ENCODE measurements around the gene MYO1F.
A peak's percentile ranks its signal among the peaks of the same experiment; 100 is the strongest.

Gene MYO1F

DNA sequence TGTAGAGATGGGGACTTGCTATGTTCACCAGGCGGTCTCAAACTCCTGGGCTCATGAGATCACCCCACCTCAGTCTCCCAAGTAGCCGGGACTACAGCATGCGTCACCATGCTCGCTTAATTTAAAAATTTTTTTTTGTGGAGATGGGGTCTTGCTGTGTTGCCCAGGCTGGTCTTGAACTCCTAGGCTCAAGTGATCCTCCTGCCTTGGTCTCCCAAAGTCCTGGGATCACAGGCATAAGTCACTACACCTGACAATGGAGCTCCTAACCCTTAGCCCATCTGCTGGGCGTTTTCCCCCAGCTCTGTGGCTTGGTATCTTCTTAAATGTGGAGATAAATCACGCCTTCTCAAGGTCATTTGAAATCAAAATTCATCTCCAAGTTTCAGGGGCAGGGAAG lies 39.6 kb upstream of the MYO1F start:
- Histone ChIP-seq H3K4me3 (ENCODE audit: low read depth, low read length) (no peak overlapping the region), H3K36me3 (replicated peaks) (no peaks in the 10 kb centered on the region), H3K27me3 (replicated peaks) (no peaks in the 10 kb centered on the region), H3K27ac (no peak overlapping the region)
- no peak for DNase-seq
- TF ChIP-seq, protein P1, sequence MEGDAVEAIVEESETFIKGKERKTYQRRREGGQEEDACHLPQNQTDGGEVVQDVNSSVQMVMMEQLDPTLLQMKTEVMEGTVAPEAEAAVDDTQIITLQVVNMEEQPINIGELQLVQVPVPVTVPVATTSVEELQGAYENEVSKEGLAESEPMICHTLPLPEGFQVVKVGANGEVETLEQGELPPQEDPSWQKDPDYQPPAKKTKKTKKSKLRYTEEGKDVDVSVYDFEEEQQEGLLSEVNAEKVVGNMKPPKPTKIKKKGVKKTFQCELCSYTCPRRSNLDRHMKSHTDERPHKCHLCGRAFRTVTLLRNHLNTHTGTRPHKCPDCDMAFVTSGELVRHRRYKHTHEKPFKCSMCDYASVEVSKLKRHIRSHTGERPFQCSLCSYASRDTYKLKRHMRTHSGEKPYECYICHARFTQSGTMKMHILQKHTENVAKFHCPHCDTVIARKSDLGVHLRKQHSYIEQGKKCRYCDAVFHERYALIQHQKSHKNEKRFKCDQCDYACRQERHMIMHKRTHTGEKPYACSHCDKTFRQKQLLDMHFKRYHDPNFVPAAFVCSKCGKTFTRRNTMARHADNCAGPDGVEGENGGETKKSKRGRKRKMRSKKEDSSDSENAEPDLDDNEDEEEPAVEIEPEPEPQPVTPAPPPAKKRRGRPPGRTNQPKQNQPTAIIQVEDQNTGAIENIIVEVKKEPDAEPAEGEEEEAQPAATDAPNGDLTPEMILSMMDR (IDR thresholded peaks at IDR 0.05; ENCODE audit: low read depth, low read length, missing control alignments), result no peak
- in situ Hi-C loops (cut with HindIII; ENCODE audit: low pct_ligation_motif_present, low sequenced_read_pairs), result no loop called here

DNA sequence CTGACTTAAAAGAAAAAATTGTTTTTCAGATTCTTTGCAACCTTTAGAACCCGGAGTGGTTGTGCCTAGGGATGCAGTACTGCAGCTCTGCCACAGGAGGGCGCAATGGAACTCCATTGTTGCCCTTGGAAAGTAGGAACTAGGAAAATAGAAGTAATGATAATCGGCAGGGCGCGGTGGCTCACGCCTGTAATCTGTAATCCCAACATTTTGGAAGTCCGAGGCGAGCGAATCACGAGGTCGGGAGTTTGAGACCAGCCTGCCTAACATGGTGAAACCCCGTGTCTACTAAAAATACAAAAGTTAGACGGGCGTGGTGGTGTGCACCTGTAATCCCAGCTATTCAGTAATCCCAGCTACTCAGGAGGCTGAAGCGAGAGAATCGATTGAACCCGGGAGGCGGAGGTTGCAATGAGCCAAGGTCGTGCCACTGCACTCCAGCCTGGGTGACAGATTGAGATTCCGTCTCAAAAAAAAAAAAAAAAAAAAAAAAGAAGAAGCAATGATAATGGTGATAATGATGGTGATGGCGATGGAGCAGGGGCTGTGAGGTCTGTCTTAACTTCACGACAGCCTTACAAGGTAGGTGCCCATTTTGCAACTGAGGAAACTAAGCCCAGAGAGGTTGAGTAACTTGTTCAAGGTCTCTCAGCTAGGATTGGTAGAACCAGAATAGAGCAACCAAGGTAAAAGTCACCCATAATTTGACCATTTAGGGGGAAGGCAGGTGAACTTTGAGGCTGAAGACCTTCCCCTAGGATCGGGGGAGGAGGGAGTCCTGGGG lies 38.8 kb upstream of the MYO1F start:
- in situ Hi-C loops (cut with HindIII; ENCODE audit: low pct_ligation_motif_present, low sequenced_read_pairs), result no loop called here
- Histone ChIP-seq H3K4me3 (ENCODE audit: low read depth, low read length) (no peak overlapping the region), H3K36me3 (replicated peaks) (no peaks in the 10 kb centered on the region), H3K27ac (no peak overlapping the region), H3K27me3 (replicated peaks) (no peaks in the 10 kb centered on the region)
- TF ChIP-seq, protein P1 (IDR thresholded peaks at IDR 0.05; ENCODE audit: low read depth, low read length, missing control alignments), result peak; percentile 99
- peak; percentile 73 for DNase-seq

DNA sequence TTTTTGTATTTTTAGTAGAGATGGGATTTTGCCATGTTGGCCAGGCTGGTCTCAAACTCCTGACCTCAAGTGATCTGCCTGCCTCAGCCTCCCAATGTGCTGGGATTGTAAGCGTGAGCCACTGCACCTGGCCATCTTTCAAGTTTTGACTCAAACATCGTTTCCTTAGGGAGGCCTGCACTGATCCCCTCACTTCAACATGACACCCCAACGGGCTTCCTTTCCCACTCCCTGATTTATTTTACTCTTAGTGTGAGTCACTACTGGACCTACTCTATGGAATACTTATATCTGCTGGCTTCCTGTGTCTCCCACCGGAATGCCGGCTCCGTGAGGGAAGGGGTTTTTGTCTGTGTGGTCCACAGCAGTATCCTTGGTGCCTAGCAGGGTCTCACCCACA lies 37.8 kb upstream of the MYO1F start:
- in situ Hi-C loops (cut with HindIII; ENCODE audit: low pct_ligation_motif_present, low sequenced_read_pairs), result no loop called here
- DNase-seq, result no peak
- no peaks in the 10 kb centered on the region for H3K36me3 ChIP-seq (replicated peaks)
- TF ChIP-seq, protein P1 (IDR thresholded peaks at IDR 0.05; ENCODE audit: low read depth, low read length, missing control alignments), result no peak
- no peak overlapping the region for H3K27ac ChIP-seq
- no peak overlapping the region for H3K4me3 ChIP-seq (ENCODE audit: low read depth, low read length)
- no peaks in the 10 kb centered on the region for H3K27me3 ChIP-seq (replicated peaks)

DNA sequence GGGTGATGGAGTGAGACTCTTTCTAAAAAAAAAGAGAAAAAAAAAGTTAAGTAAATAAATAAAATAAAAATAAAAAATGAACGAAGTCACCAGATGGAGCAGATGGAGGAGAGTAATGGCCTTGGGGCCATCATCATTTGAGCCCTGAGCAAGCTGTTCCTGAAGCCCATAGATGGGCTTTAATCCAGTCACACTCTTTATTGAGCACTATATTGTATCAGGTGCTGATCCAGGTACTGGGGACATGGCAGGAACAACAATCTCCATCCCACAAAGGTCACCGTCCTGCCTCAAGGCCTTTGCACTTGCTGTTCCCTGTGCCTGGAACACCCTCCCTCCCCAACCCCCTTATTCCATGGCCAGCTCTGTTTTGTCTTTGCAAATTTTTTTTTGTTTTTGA lies 37.2 kb upstream of the MYO1F start:
- Histone ChIP-seq H3K27ac (no peak overlapping the region), H3K36me3 (replicated peaks) (no peaks in the 10 kb centered on the region), H3K27me3 (replicated peaks) (no peaks in the 10 kb centered on the region), H3K4me3 (ENCODE audit: low read depth, low read length) (no peak overlapping the region)
- in situ Hi-C loops (cut with HindIII; ENCODE audit: low pct_ligation_motif_present, low sequenced_read_pairs), result no loop called here
- TF ChIP-seq, protein P1 (IDR thresholded peaks at IDR 0.05; ENCODE audit: low read depth, low read length, missing control alignments), result no peak
- no peak for DNase-seq

DNA sequence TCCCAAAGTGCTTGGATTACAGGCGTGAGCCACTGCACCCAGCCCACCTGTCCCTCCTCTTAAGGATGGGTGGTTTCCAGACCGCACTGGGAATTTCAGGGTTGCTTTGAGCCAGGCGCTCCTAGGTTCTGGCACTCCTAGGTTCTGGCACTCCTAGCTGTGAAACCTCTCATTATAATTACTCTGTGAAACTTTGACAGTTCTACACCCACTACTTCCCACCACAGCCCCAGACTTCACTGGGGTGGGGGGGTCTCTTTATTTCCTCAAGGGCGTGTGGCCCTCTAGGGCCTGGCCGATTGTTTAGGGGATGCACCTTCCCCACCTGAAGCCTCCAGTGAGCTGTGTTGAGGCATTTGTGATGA lies 35.5 kb upstream of the MYO1F start:
- Histone ChIP-seq H3K27me3 (replicated peaks) (no peaks in the 10 kb centered on the region), H3K27ac (peak overlapping the region; percentile 80), H3K4me3 (ENCODE audit: low read depth, low read length) (no peak overlapping the region), H3K36me3 (replicated peaks) (peaks cover 2% of the 10 kb centered on the region)
- in situ Hi-C loops (cut with HindIII; ENCODE audit: low pct_ligation_motif_present, low sequenced_read_pairs), result no loop called here
- no peak for DNase-seq
- TF ChIP-seq, protein P1 (IDR thresholded peaks at IDR 0.05; ENCODE audit: low read depth, low read length, missing control alignments), result no peak

Data from brain microvascular endothelial cell (primary cell).